ENCODE measurements around the gene RAI1. TPM values are rescaled to one million over a fixed set of nuclear protein-coding genes. Genes with fewer than 3 reads are reported as not detected.

RAI1 gene
- total RNA-seq, 1 donor from 2014 or later = 24.7 TPM

DNA sequence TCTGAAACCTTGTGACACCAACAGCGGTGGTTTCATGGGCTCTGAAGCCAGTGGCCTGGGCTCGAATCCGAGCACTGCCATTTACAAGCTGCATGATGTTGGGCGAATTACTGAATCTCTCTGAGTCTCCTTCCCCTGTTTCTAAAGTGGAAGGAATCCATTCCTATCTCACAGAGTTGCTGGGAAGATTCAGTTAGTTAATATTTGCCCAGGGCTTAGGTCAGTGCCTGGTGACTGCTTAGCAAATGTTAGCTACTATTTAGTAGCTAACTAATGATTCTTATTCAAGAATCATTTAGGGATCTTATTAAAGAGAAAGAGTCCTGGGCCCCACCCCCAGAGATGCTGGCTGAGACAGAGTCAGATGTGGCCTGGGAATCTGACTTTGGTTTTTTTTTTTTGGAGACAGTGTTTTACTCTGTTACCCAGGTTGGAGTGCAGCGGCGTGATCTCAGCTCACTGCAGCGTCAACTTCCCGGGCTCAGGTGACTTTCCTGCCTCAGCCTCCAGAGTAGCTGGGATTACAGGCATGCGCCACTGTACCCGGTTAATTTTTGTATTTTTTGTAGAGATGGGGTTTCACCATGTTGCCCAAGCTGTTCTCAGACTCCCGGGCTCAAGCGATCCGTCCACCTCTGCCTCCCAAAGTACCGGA lies 33.6 kb upstream of the RAI1 start:
- intact Hi-C loops (cut with DNase I) = no loop called here
- no peak overlapping the region for H3K27ac ChIP-seq
- H3K4me3 ChIP-seq = no peak overlapping the region
- no peaks in the 10 kb centered on the region for H3K4me1 ChIP-seq
- TF ChIP-seq, protein P1, sequence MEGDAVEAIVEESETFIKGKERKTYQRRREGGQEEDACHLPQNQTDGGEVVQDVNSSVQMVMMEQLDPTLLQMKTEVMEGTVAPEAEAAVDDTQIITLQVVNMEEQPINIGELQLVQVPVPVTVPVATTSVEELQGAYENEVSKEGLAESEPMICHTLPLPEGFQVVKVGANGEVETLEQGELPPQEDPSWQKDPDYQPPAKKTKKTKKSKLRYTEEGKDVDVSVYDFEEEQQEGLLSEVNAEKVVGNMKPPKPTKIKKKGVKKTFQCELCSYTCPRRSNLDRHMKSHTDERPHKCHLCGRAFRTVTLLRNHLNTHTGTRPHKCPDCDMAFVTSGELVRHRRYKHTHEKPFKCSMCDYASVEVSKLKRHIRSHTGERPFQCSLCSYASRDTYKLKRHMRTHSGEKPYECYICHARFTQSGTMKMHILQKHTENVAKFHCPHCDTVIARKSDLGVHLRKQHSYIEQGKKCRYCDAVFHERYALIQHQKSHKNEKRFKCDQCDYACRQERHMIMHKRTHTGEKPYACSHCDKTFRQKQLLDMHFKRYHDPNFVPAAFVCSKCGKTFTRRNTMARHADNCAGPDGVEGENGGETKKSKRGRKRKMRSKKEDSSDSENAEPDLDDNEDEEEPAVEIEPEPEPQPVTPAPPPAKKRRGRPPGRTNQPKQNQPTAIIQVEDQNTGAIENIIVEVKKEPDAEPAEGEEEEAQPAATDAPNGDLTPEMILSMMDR (IDR thresholded peaks at IDR 0.05) = no peak
- DNase-seq (ENCODE audit: low spot score in 2 of 2) = no peak
- no peaks in the 10 kb centered on the region for H3K9me3 ChIP-seq
- H3K36me3 ChIP-seq = no peaks in the 10 kb centered on the region
- H3K27me3 ChIP-seq = no peaks in the 10 kb centered on the region

DNA sequence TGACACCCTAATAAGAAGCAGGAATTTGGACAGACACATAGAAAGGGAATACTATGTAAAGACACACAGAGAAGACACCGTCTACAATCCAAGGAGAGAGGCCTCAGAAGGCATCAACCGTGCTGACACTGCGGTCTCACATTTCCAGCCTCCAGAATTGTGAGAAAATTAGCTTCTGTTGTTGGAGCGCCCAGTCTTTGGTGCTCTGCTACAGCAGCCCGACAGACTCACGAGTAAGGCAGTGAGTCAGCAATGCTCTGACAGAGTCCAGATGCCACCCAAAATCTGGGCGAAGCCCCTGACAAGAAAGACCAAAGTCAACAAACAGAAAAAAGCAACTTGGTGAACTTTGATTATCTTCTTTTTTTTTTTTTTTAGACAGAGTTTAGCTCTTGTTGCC lies 32.5 kb upstream of the RAI1 start:
- H3K4me3 ChIP-seq = no peak overlapping the region
- intact Hi-C loops (cut with DNase I) = no loop called here
- H3K9me3 ChIP-seq = no peaks in the 10 kb centered on the region
- no peak for DNase-seq (ENCODE audit: low spot score in 2 of 2)
- TF ChIP-seq, protein P1 (IDR thresholded peaks at IDR 0.05) = no peak
- H3K4me1 ChIP-seq = no peaks in the 10 kb centered on the region
- no peaks in the 10 kb centered on the region for H3K27me3 ChIP-seq
- no peaks in the 10 kb centered on the region for H3K36me3 ChIP-seq
- H3K27ac ChIP-seq = no peak overlapping the region

DNA sequence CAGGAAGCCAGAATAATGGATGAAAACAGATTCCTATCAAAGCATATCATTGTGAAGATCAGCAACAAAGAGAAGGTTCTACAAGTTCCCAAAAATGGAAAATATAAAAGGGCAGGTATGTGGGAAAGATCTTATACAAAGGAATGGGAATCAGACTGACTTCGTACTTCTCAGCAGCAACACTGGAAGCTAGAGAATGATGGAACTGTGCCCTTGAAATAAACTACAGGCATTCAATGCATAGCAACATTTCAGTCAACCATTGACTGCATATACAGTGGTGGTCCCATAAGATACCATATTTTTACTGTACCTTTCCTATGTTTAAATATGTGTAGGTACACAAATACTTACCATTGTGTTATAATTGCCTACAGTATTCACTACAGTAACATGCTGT lies 30.3 kb upstream of the RAI1 start:
- Histone ChIP-seq H3K4me3 (no peak overlapping the region), H3K36me3 (no peaks in the 10 kb centered on the region), H3K4me1 (no peaks in the 10 kb centered on the region), H3K27me3 (no peaks in the 10 kb centered on the region), H3K27ac (no peak overlapping the region), H3K9me3 (peaks cover 0 to 6% of the 10 kb centered on the region in 2 donors)
- intact Hi-C loops (cut with DNase I) = no loop called here
- TF ChIP-seq, protein P1 (IDR thresholded peaks at IDR 0.05) = no peak
- no peak for DNase-seq (ENCODE audit: low spot score in 2 of 2)

DNA sequence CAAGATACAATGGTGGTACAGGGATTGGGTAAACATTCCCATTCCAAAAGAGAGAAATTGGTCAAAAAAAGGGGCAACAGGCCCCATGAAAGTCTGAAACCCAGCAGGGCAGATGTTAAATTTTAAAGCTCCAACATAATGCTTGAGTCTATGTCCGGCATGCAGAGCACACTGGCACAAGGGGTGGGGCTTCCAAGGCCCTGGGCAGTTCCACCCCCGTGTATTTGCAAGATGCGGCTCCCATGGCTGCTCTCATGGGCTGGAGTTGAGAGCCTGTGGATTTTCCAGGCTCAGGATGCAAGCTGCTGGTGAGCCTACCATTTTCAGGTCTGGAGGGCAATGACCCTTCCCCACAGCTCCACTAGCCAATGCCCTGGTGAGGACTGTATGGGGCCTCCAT lies 27.9 kb upstream of the RAI1 start:
- H3K9me3 ChIP-seq = peaks cover 0 to 10% of the 10 kb centered on the region in 2 donors
- no peak overlapping the region for H3K4me3 ChIP-seq
- intact Hi-C loops (cut with DNase I) = no loop called here
- no peaks in the 10 kb centered on the region for H3K27me3 ChIP-seq
- no peaks in the 10 kb centered on the region for H3K4me1 ChIP-seq
- DNase-seq (ENCODE audit: low spot score in 2 of 2) = no peak
- TF ChIP-seq, protein P1 (IDR thresholded peaks at IDR 0.05) = no peak
- no peaks in the 10 kb centered on the region for H3K36me3 ChIP-seq
- no peak overlapping the region for H3K27ac ChIP-seq

DNA sequence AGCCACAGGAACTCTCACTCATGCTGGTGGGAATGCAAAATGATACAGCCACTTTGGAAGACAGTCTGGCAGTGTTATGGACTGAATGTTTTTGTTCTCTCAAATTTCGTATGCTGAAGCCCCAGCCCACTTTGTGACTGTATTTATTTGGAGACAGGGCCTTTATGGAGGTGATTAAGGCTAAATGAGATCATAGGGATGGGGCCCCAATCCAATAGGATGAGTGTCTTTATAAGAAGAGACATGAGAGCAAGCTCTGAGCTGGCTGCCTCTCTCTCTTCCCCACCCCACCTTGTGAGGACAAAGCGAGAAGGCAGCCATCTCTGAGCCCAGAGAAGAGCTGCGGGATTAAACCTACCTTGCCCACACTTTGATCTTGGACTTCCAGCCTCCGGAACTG lies 21.9 kb upstream of the RAI1 start:
- Histone ChIP-seq H3K27me3 (no peaks in the 10 kb centered on the region), H3K4me3 (no peak overlapping the region), H3K9me3 (peaks cover 0 to 8% of the 10 kb centered on the region in 2 donors), H3K4me1 (no peaks in the 10 kb centered on the region), H3K36me3 (no peaks in the 10 kb centered on the region), H3K27ac (no peak overlapping the region)
- intact Hi-C loops (cut with DNase I) = no loop called here
- no peak for DNase-seq (ENCODE audit: low spot score in 2 of 2)
- TF ChIP-seq, protein P1 (IDR thresholded peaks at IDR 0.05) = no peak

DNA sequence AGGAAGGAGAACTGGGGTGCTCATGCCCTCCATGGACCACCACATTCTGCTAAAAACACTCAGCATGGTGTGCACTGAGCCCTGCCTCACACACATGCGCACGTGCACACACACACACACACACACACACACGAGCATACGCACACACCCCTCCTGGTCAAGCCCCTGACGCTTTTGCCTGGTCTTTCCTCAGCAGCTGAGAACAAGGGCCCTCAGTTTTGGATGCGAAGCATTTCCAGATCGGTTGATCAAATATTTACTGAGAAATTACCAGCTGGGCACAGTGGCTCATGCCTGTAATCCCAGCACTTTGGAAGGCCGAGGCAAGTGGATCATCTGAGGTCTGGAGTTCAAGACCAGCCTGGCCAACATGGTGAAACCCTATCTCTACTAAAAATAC lies 20.1 kb upstream of the RAI1 start:
- TF ChIP-seq, protein P1 (IDR thresholded peaks at IDR 0.05) = no peak
- H3K36me3 ChIP-seq = no peaks in the 10 kb centered on the region
- no peaks in the 10 kb centered on the region for H3K27me3 ChIP-seq
- intact Hi-C loops (cut with DNase I) = no loop called here
- no peak overlapping the region for H3K4me3 ChIP-seq
- peaks cover 0 to 4% of the 10 kb centered on the region in 2 donors for H3K9me3 ChIP-seq
- DNase-seq (ENCODE audit: low spot score in 2 of 2) = no peak
- H3K4me1 ChIP-seq = no peaks in the 10 kb centered on the region
- H3K27ac ChIP-seq = no peak overlapping the region
